ENCODE data around the gene CRHR1.

Gene CRHR1

DNA sequence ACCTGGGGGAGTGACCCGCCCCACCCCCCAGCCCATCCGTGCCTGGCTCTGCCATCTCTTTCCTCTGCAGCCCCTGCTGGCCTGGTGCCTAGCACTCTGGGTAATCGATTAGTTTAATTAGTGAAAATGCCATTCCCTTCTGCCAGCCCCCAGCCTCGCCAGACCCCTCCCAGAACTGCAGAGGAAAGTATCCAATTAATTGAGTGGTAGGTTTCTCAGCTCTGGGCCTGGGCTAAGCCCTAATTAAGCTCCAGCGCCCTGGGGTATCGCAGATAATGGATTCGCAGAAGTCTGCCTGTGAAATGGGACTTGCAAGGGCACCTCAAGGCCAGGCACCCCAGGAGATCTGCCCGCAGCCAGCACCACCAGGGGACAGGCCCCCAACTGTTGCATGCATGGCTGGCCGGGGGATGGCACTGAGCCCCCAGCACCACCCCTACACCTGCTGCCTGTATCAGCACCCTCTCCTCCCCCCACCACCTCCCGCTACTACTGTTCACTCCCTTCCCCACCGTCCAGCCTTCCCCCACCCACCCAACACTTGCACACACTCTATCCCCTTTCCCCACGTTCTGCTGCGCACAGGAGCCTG, 40.9 kb downstream of the CRHR1 start:
- no peak for DNase-seq

DNA sequence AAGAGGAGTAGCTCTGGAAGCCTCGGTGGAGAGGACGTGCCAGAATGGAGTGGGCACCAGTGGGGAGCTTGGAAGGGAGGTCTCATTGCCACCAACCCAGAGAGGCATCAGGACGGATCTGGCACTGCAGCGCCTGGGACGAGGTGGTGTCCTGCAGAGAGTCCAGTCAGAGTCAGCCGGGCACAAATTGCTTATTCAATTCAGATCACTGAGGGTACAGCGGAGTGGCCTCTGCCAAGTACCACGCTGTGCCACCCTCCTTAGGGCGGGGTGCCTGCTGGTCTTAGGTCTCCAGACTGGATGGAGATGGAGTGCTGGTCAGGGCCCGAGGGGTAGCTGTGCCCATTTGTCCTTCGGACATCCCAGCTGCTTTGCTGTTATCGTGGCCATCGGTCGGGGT, 41.7 kb downstream of the CRHR1 start:
- DNase-seq: no peak

DNA sequence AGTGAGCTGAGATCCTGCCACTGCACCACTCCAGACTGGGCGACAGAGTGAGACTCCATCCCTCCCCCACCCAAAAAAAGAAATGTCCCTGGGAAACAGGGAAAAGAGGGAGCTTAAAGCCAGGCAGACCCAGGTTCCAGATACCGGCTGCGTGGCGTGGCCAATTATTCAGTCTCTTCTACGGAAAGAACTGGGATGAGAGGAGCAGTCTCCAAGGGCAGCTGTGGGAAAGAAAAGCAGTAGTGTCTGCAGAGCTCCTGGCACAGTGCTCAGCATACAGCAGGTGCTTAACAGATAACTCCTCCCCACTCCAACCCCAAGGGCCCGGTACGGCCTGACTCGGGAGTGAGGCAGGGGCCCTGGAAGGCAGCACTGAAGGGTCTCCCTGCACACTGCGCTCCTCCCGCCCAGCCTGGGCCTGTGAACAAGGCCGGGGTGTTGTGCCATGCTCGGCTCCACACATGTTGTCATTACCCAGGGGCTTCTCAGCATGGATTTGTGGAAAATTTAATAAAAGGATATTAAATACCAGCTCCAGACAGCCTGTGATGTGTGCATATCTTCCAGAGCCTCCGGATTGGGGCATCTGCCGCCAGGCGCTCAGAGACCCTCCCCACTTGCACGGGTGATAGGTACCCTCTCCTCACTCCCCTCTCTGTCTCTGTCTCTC, 42.9 kb downstream of the CRHR1 start:
- DNase-seq: no peak

DNA sequence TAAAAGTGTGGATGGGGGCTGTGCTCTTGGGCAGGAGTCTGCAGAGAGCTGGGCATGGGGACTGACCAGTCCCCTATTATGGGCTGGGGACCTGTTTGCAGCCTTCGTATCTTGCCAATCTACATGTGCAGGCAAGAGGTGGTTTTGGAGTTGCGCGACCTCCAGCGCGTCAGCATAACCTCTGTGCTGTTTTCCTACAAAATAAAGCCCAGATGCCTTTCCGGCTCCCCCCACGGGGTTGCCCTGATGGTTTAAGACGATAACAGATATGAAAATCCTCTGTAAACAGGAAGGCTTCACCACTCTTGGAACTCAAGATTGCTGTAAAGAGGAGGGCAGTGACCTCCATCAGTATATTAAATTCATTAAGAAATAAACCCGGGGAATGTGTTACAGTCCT, 44.1 kb downstream of the CRHR1 start:
- no peak for DNase-seq

DNA sequence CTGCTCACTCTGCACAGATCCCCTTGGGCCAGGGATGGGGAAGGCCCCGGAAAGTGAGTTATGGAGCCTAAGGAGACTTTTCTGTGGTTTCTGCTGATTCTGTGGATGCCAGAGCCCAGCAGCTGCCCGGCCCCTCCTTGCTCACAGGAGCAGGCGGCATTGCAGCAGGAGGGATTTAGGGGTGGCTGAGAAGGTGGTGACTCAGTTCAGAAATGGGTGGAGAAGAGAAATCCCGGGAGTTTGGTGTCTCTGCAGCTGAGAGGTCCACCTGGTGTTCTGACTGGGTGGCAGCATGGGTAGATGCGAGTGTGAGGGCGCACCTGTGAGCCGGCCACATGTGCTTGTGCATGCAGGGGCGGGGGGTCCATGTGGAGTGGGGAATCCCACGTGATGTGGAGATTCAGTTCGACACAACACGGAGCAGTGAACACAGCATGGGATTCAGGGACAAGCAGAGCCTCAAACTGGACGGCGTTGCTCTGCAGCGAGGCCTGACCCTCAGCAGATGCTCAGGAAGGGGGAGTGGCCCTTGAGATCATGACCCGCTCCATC, 44.5 kb downstream of the CRHR1 start:
- no peak for DNase-seq

DNA sequence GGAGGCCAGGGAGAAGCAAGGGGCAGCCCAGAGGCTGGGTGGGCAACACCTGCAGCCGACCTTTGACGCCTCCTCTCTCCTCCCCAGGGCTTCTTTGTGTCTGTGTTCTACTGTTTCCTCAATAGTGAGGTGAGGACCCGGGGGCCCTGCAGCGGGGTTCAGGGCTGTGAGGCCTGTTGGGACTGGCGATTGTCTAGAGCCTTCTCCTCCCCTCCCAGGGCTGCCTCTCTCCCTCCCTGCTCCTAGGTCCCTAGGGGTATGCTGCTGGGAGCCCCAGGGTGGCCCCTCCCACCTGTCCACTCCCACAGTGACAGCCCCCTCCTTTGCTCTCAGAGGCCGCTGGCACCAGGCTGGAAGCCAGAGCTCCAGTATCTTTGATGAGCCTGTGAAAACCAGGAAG, 49.8 kb downstream of the CRHR1 start:
- DNase-seq: no peak

DNA sequence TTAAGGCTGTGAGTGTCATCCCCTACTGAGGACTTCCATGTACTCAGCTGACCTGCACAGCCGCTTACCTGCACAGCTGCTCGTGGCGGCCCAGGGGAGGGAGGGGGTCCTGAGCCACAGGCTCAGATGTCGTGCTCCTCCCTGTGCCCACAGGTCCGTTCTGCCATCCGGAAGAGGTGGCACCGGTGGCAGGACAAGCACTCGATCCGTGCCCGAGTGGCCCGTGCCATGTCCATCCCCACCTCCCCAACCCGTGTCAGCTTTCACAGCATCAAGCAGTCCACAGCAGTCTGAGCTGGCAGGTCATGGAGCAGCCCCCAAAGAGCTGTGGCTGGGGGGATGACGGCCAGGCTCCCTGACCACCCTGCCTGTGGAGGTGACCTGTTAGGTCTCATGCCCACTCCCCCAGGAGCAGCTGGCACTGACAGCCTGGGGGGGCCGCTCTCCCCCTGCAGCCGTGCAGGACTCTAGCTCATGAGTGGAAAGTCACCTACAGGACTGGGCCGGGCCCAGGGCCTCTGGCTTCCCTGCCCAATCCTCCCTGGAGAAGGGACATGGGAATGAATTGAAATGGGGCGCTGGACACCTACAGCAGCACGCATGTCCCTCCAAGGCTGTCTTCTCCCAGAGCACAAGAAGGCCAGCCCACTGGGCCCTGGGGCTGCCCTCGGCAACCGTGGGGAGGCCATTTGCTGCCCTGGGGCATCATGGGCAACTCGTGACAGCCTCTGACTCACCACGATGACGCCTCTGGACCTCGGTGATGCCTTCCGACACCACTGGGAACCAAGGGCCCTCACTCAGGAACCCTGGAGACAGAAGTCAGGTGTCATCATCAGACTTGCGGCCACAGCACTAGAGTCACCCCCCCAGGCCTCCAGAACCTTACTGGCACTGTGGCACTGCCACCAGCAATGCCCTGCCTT, 50.6 kb downstream of the CRHR1 start:
- DNase-seq: no peak

DNA sequence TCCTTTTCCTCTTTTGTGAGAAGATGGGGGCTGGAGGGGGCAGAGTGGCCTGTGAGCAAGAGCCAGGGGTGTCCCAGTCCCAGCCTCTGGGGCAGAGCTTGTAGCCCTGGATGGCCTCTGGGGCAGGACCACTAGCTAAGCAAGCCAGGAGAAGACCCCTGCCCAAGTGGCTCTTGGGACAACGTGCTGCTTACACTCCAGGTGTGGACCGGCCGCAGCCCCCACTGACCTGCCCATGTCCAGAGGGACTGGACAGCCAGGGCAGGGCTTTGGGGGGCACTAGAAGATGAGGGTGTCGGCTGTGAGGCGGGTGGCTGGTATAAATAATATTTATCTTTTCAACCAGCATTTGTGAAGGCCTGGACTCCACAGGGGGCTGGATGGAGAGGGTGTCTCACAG, 51.4 kb downstream of the CRHR1 start:
- DNase-seq: no peak

DNA sequence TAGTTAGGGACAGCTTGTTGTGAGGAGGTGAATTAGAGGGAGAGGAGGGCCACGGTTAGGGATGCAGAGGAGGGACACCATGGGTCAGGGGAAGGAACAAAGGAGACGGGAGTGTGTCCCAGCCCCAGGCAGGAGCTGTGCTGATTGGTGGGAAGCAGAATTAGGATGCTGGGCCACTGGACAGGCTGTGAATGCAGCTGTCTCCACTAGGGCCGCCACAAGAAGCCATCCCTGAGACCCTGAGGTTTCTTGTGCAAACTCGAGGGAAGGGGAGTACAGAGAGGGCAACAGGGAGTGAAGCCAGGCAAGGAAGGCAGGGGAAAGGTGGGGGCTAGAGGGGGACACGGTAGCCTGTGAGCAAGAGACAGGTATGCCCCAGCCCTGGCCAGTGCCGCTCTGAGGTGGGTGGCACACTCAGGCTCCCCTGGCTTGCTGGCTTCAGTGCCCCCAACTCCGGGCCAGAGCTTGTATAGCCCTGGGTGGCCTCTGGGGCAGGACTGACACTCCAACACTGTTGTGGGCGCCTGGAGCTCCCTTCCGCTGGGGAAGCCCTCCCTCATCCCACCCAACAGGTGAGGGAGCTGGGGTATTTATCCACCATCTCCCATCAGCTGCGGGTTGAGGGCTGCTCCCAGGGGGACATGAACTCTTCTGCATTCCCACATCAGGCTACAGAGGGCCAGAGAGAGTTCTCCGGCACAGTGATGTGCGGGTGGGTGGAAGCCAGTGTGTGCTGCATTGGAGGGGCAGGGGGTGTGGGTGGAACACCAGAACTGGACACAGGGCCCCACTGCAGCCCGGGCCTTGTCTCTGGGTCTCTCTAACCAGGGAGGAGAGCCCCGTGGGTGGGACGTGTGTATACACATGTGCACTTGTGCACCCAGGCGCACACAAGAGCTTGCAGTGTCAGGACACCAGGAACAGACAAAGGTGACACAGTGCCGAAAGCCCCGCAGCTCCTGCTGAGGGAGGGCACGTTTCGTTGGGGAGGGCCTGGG, 52.2 kb downstream of the CRHR1 start:
- no peak for DNase-seq

DNA sequence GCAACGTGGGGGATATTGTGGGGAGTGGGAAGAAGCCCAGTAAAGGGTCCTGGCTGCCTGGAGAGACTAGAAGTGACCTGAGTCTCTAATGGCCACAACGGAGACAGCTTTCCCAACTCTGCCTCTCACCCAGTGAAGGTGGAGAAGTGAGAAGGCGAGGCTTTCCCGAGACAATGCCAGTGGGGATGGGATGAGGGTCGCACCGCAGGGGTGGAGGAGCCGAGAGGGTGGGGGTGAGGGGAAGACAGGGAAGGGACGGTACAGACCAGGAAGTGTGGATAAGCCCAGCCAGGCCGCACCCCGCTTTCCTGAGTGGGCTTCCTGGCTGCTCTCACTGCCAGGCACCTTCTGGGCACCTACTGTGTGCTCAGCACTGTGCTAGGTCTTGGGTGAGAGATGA, 53.1 kb downstream of the CRHR1 start:
- DNase-seq: no peak

DNA sequence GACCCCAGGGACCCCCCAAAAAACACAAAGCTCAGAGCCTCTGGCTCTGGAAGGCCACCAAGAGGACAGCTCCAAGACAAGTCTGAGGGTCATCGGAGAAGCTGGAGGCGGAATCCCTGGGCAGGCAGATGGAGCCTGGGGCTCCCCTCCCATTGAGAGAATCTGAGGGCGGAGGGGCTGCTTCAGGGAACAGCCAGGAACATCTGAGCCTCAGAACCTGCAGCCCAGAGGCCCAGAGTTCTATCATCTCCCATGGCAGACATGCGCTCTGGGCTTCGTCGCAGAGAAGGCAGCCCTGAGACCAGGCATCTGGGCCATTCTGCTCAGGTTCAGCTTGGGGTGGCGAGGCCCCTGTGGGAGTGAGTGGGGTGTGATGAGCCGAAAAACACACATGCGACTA, 53.5 kb downstream of the CRHR1 start:
- DNase-seq: no peak

DNA sequence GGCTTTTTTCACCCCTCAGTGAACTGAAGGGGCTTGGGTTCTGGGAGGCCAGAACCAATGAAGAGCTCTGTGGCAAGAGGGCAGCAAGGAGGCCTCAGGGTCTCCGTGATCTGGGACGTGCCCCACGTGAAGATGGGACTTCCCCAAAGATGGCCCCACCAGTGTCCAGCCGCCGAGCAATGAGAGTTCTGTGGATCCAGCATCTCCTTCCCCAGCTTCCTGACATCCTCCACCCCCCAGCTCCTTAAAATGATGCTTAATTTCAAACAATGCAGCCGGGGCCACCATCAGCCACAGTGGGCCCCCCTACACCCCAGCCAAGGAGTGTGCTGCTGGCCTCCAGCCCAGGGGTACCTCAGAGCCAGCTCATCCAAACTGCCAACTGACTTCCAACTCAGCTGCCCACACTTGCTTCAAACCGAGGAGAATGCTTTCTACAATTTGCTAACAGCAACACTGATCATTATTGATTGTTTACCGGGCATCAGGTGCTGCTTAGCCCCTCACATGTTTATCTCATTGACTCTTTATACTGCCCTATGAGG, 54.7 kb downstream of the CRHR1 start:
- DNase-seq: no peak

DNA sequence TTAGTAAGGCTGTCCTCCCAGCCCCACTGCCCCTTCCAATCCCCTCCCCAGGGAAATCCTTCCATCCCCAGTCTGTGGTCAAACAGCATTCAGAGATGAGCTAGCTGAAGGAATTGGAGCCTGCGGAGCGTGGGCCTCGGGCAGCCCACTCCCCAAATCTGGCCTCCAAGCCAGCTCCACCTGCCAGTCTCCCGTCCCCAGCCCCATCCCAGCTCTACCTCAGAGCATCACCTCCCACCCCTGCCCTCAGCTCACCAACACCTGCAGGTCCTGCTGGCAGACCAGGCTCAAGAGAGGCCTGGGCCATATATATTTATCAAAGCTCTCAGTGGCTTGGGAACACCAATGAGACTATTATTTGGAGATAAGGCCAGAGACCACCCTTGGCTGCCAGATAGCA, 55.3 kb downstream of the CRHR1 start:
- no peak for DNase-seq

DNA sequence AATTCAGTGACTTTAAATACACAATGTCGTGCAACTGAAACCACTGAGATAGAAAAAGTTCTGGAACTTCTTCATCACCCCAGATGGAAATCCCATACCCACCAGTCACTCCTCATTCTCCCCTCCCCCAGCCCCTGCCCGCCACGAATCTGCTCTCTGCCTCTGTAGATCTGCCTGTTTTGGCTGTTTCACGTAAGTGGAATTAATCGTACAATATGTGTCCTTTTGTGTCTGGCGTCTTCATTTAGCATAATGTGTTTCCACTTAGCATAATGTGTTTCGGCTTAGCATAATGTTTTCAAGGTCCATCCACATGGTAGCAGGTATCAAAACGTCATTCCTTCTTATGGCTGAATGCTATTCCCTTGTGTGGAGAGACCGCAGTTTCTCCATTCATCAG, 57.1 kb downstream of the CRHR1 start:
- no peak for DNase-seq

DNA sequence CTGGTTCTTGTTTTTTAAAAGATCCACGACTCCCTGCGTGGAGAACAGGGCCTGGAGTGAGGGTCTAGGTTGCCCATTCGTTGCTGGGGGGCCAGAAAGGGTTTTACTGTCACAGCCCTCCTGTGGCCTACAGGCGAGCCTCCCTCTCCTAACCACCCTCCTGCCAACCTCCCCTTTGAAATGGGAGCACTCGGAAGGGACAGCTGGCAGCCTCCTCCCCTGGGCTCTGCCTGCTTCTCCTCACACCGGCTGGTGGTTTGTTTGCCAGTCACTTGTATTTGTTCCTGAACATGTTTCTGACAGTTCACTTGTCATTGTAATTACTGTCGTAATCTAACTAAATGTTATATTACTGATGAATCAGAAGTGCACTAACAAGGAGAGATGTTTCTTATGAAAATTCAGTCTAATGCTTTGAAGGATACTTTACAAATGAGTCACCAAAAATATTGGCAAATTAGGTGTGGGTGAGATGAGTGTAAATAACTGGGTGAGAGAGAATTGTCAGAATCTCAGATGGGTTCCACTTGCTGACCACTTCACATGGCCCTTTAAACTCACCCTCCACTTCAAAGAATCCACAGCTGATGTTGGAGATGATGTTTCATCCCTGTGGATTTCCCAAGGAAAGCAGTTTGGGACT, 57.9 kb downstream of the CRHR1 start:
- peak; percentile 41 for DNase-seq

DNA sequence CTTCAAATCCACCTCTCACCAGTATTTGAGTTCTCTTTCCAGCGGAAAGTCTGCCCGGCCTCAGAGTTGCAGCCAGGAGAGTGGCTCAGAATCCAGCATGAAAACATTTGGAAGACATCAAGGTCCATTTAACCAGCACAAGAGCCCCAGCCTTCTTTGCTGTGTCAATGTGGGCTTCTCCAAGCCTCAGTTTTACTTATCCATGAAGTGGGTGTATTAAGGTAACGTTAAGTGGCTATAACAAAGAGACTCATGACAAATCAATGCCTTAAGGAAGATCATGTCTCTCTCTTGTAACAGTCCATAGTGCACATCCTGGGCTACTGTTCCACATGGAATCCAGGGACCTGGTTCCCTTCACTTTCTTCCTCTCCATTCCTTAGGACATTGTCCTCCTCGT, 59.6 kb downstream of the CRHR1 start:
- DNase-seq: no peak

DNA sequence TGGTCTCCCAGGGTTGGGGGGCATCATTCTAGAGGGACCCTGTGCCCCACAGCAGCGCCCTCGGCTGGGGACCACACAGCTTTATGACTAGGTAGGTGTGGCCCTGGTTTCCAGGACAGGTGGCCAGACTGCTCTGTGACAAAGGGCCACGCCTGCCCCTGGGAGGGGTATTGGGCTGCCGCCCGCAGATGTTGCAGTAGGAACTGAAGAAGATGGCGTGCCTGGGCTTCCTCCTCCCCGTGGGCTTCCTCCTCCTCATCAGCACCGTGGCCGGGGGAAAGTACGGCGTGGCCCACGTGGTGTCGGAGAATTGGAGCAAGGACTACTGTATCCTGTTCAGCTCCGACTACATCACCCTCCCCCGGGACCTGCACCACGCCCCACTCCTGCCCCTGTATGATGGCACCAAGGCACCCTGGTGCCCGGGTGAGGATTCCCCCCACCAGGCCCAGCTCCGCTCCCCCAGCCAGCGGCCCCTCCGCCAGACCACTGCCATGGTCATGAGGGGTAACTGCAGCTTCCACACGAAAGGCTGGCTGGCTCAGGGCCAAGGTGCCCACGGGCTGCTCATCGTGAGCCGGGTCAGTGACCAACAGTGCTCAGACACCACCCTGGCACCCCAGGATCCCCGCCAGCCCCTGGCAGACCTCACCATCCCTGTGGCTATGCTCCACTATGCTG, 60.7 kb downstream of the CRHR1 start, which contains the start of gene SPPL2C:
Gene SPPL2C, plus strand, starts transcription at position 187 of the 681 bp plus-strand sequence. Its CDS starts 26 bp downstream, at position 213.
- DNase-seq: no peak

DNA sequence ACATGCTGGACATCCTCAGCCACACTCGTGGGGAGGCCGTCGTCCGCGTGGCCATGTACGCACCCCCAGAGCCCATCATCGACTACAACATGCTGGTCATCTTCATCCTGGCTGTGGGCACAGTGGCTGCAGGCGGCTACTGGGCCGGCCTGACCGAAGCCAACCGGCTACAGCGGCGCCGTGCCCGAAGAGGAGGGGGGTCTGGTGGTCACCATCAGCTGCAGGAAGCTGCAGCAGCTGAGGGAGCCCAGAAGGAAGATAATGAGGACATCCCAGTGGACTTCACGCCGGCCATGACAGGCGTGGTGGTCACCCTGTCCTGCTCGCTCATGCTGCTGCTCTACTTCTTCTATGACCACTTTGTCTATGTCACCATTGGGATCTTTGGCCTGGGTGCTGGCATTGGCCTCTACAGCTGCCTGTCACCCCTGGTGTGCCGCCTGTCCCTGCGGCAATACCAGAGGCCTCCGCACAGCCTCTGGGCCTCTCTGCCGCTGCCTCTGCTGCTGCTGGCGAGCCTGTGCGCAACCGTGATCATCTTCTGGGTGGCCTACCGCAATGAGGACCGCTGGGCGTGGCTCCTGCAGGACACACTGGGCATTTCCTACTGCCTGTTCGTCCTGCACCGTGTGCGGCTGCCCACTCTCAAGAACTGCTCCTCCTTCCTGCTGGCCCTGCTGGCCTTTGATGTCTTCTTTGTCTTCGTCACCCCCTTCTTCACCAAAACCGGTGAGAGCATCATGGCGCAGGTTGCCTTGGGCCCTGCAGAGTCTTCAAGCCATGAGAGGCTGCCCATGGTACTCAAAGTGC, 61.5 kb downstream of the CRHR1 start:
- no peak for DNase-seq

DNA sequence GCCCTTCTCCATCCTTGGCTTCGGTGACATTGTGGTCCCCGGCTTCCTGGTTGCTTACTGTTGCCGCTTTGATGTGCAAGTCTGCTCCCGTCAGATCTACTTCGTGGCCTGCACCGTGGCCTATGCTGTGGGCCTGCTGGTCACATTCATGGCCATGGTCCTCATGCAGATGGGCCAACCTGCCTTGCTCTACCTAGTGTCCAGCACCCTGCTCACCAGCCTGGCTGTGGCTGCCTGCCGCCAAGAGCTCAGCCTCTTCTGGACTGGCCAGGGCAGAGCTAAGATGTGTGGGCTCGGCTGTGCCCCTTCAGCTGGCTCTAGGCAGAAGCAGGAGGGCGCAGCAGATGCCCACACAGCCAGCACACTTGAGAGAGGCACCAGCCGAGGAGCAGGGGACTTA, 62.1 kb downstream of the CRHR1 start:
- DNase-seq: no peak

DNA sequence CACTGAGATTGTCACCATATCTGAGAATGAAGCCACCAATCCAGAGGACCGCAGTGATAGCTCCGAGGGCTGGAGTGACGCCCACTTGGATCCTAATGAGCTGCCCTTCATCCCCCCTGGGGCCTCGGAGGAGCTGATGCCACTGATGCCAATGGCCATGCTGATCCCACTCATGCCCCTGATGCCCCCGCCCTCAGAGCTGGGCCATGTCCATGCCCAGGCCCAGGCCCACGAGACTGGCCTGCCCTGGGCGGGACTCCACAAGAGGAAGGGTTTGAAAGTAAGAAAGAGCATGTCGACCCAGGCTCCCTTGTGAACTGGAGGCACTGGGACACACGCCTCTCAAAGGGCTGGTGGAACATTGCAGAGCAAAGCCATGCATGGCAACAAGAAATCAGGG, 62.5 kb downstream of the CRHR1 start:
- DNase-seq: no peak

All from DMS79 treated with DMSO at 0.1 percent for 48 hours (cell line).